HFFc6 (cell line): Measurements from ENCODE around the gene GLB1L2. TPM values are rescaled to one million over a fixed set of nuclear protein-coding genes. Genes with fewer than 3 reads are reported as not detected.

Source experiments
- DNase-seq: peaks from one replicate; pipeline ENCODE4 v3.0.0-alpha.2; 2018
- H3K27ac Mint-ChIP-seq: 2 replicates; pipeline ENCODE4 v1.8.0; 2020; ENCODE audit warnings: mild to moderate bottlenecking, mixed read lengths
- H3K27me3 Mint-ChIP-seq: 2 replicates; pipeline ENCODE4 v1.8.0; 2021; ENCODE audit warnings: mild to moderate bottlenecking, moderate library complexity, mixed read lengths; ENCODE audit not compliant: insufficient read depth
- H3K36me3 Mint-ChIP-seq: 2 replicates; pipeline ENCODE4 v1.8.0; 2021; ENCODE audit warnings: low read depth, mixed read lengths
- H3K4me1 Mint-ChIP-seq: 2 replicates; pipeline ENCODE4 v1.8.0; 2020; ENCODE audit warnings: low read depth, mixed read lengths
- H3K4me3 Mint-ChIP-seq: 2 replicates; pipeline ENCODE4 v1.8.0; 2020; ENCODE audit warnings: mild to moderate bottlenecking, moderate library complexity, mixed read lengths
- H3K9me3 Mint-ChIP-seq: 2 replicates; pipeline ENCODE4 v1.8.0; 2020; ENCODE audit warnings: mild to moderate bottlenecking, mixed read lengths
- CTCF ChIP-seq: fragments of 200-600 bp; sonication (generic); IDR thresholded peaks from 2 replicates; pipeline ENCODE4 v1.5.0; 2021; ENCODE audit warnings: antibody characterized with exemption, mild to moderate bottlenecking
- total RNA-seq, 6 experiments: library from RNA; stranded (reverse); fragmentation: NEBNext Ultra II Directional; extraction: Animal tissue kit (Norgen Biotek cat#: 25700); gene quantifications; 2 replicates in 1 of 6; 3 replicates in 5 of 6; pipeline ENCODE4 v1.2.3, GENCODE V29; 2021

Gene GLB1L2
- total RNA-seq, 6 experiments from 2014 or later: not detected

- no peak overlapping the region for H3K4me3 Mint-ChIP-seq
- peaks cover 3% of the 10 kb centered on the region; the same call in 1 of the 2 replicates for H3K27me3 Mint-ChIP-seq
These were observed 57.8 kb downstream of the GLB1L2 start for GRCh38 chr11:134389464-134390180.

GRCh38 chr11:134390706-134391569 is 59.1 kb downstream of the GLB1L2 start:
- no peak for TF ChIP-seq CTCF

More at GRCh38 chr11:134389464-134390180, 57.8 kb downstream of the GLB1L2 start:
- Mint-ChIP-seq H3K27ac (no peak overlapping the region), H3K9me3 (peaks cover 50% of the 10 kb centered on the region), H3K36me3 (no peaks in the 10 kb centered on the region), H3K4me1 (no peaks in the 10 kb centered on the region)
- no peak for DNase-seq
- TF ChIP-seq CTCF: no peak

GRCh38 chr11:134391656-134392055 is 59.9 kb downstream of the GLB1L2 start:
- no peak overlapping the region for H3K4me3 Mint-ChIP-seq
- no peak for DNase-seq
- H3K4me1 Mint-ChIP-seq: no peaks in the 10 kb centered on the region
- H3K27ac Mint-ChIP-seq: no peak overlapping the region
- TF ChIP-seq CTCF: no peak
- peaks cover 3% of the 10 kb centered on the region; the same call in 1 of the 2 replicates for H3K27me3 Mint-ChIP-seq
- H3K9me3 Mint-ChIP-seq: peaks cover 34% of the 10 kb centered on the region
- H3K36me3 Mint-ChIP-seq: no peaks in the 10 kb centered on the region

More at GRCh38 chr11:134390706-134391569, 59.1 kb downstream of the GLB1L2 start:
- Mint-ChIP-seq H3K4me1 (no peaks in the 10 kb centered on the region), H3K27me3 (peaks cover 3% of the 10 kb centered on the region; the same call in 1 of the 2 replicates), H3K27ac (no peak overlapping the region), H3K36me3 (no peaks in the 10 kb centered on the region), H3K4me3 (no peak overlapping the region), H3K9me3 (peaks cover 39% of the 10 kb centered on the region)
- DNase-seq: no peak

- H3K27me3 Mint-ChIP-seq: peaks cover 4% of the 10 kb centered on the region
- H3K36me3 Mint-ChIP-seq: no peaks in the 10 kb centered on the region
- no peak for DNase-seq
- TF ChIP-seq CTCF: no peak
- no peaks in the 10 kb centered on the region for H3K4me1 Mint-ChIP-seq
- H3K9me3 Mint-ChIP-seq: peaks cover 33% of the 10 kb centered on the region
- no peak overlapping the region for H3K27ac Mint-ChIP-seq
- no peak overlapping the region for H3K4me3 Mint-ChIP-seq
These were observed 61.3 kb downstream of the GLB1L2 start for GRCh38 chr11:134392953-134393615.

- no peak for DNase-seq
- H3K27ac Mint-ChIP-seq: no peak overlapping the region
- peaks cover 33% of the 10 kb centered on the region for H3K9me3 Mint-ChIP-seq
- H3K36me3 Mint-ChIP-seq: no peaks in the 10 kb centered on the region
- no peaks in the 10 kb centered on the region for H3K4me1 Mint-ChIP-seq
- no peak for TF ChIP-seq CTCF
- H3K4me3 Mint-ChIP-seq: no peak overlapping the region
- peaks cover 4% of the 10 kb centered on the region for H3K27me3 Mint-ChIP-seq
These were observed 61.9 kb downstream of the GLB1L2 start for GRCh38 chr11:134393638-134394037.
